ENCODE data around the gene TRIP10.
"Not testable (repeated sequence)": the region's sequence is repeated elsewhere in the genome, so short reads cannot be mapped to it uniquely, and the experiment has no call there.

Gene TRIP10

GRCh38 chr19:6706633-6706958 is 32.9 kb upstream of the TRIP10 start:
- Mint-ChIP-seq H3K27me3 (peaks cover 60% of the 10 kb centered on the region), H3K4me1 (ENCODE audit: low read depth) (peaks cover 14% of the 10 kb centered on the region), H3K27ac (no peak overlapping the region), H3K36me3 (ENCODE audit: low read depth) (no peaks in the 10 kb centered on the region), H3K4me3 (no peak overlapping the region), H3K9me3 (no peaks in the 10 kb centered on the region)
- intact Hi-C loops (cut with micrococcal nuclease): no loop called here

DNA sequence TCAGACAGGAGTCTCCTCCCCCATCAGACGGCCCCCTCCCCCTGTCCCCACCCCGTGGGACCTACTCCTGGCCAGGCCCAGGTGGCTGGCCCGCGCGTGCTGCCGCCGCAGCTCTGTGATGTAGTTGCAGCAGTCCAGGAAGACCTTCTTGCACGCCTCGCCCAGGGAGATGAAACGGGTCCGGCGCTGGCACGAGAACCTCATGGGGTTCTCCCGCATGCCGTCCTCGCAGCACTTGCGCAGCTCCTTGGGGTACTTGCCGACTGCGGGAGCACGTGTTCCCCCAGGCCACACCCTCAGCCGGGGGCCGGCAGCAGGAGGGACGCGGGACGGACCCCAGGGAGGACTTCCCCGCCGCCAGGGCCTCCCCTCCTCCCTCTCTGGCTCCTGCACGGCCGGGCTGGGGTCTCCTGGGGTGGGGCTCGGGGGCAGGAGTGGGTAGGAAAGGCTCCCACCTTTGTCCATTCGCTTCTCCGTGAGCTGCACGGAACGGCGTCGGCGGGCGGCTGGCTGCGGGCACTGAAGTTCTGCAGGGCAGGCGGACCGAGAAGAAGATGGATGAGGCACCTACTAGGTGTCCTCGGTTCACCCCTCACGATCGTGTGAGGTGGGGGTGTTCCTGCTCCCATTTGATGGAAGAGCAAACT is 32.3 kb upstream of the TRIP10 start:
- Mint-ChIP-seq H3K27me3 (peaks cover 59% of the 10 kb centered on the region), H3K27ac (no peak overlapping the region), H3K36me3 (ENCODE audit: low read depth) (no peaks in the 10 kb centered on the region), H3K9me3 (no peaks in the 10 kb centered on the region), H3K4me3 (no peak overlapping the region), H3K4me1 (ENCODE audit: low read depth) (peaks cover 14% of the 10 kb centered on the region)
- intact Hi-C loops (cut with micrococcal nuclease): no loop called here

GRCh38 chr19:6707658-6708018 is 31.8 kb upstream of the TRIP10 start:
- peaks cover 14% of the 10 kb centered on the region for H3K4me1 Mint-ChIP-seq (ENCODE audit: low read depth)
- intact Hi-C loops (cut with micrococcal nuclease): no loop called here

DNA sequence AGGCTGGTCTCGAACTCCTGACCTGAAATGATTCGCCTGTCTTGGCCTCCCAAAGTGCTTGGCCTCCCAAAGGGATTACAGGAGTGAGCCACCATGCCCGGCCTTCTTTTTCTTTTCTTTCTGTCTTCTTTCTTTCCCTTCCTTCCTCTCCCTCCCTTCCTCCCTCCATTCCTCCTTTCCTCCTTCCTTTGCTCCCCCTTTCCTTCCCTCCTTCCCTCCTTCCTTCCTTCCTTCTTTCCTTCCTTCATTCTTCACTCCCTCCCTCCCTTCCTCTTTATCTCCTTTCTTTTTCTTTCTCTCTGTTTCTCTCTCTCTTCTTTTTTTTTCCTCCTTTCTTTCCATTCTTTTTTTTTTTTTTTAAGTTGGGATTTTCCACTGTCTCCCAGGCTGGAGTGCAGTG is 31.1 kb upstream of the TRIP10 start:
- Mint-ChIP-seq H3K27me3 (peaks cover 61% of the 10 kb centered on the region), H3K4me3 (no peak overlapping the region), H3K4me1 (ENCODE audit: low read depth) (peaks cover 14% of the 10 kb centered on the region), H3K9me3 (no peaks in the 10 kb centered on the region), H3K27ac (no peak overlapping the region), H3K36me3 (ENCODE audit: low read depth) (no peaks in the 10 kb centered on the region)
- intact Hi-C loops (cut with micrococcal nuclease): no loop called here

More at GRCh38 chr19:6707658-6708018, 31.8 kb upstream of the TRIP10 start:
- H3K9me3 Mint-ChIP-seq: no peaks in the 10 kb centered on the region
- no peak overlapping the region for H3K27ac Mint-ChIP-seq
- H3K27me3 Mint-ChIP-seq: peaks cover 61% of the 10 kb centered on the region
- no peaks in the 10 kb centered on the region for H3K36me3 Mint-ChIP-seq (ENCODE audit: low read depth)
- H3K4me3 Mint-ChIP-seq: no peak overlapping the region

DNA sequence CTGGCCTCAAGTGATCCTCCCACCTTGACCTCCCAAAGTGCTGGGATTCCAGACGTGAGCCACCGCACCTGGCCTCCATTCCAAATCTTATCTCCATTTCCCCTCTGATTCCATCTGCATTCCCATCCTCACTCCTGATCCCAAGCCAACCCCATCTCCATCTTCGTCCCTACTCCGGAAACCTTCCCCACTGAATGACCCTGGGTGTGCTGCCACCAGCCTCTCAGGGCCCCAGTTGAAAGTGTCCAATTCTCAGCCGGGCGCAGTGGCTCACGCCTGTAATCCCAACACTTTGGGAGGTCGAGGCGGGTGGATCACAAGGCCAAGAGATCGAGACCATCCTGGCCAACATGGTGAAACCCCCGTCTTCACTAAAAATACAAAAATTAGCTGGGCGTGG is 30.6 kb upstream of the TRIP10 start:
- peaks cover 61% of the 10 kb centered on the region for H3K27me3 Mint-ChIP-seq
- H3K27ac Mint-ChIP-seq; intact Hi-C loops (cut with micrococcal nuclease); H3K4me3 Mint-ChIP-seq; H3K9me3 Mint-ChIP-seq; H3K36me3 Mint-ChIP-seq (ENCODE audit: low read depth): not testable (repeated sequence)
- peaks cover 14% of the 10 kb centered on the region for H3K4me1 Mint-ChIP-seq (ENCODE audit: low read depth)

DNA sequence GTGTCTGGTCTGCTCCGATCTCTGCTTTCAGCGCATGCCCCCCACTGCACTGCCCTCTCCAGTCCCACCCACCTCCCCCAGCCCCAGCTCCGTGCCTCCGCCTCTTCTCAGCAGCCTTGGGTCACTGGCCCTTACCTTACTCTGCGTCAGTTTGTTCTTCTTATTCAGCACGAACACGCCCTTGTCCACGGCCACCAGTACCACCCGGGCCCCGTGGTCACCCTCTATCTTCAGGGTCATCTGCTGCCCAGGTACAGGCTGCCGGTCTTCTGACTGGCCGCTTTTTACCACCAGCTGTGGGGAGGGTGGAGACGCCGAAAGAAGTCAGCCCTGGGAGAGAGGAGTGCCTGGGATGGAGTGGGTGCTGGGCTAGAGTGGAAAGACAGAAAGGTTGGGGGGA is 29.9 kb upstream of the TRIP10 start:
- no peak overlapping the region for H3K27ac Mint-ChIP-seq
- H3K4me1 Mint-ChIP-seq (ENCODE audit: low read depth): peaks cover 14% of the 10 kb centered on the region
- H3K27me3 Mint-ChIP-seq: peaks cover 66% of the 10 kb centered on the region
- intact Hi-C loops (cut with micrococcal nuclease): no loop called here
- H3K9me3 Mint-ChIP-seq: no peaks in the 10 kb centered on the region
- H3K36me3 Mint-ChIP-seq (ENCODE audit: low read depth): no peaks in the 10 kb centered on the region
- no peak overlapping the region for H3K4me3 Mint-ChIP-seq

DNA sequence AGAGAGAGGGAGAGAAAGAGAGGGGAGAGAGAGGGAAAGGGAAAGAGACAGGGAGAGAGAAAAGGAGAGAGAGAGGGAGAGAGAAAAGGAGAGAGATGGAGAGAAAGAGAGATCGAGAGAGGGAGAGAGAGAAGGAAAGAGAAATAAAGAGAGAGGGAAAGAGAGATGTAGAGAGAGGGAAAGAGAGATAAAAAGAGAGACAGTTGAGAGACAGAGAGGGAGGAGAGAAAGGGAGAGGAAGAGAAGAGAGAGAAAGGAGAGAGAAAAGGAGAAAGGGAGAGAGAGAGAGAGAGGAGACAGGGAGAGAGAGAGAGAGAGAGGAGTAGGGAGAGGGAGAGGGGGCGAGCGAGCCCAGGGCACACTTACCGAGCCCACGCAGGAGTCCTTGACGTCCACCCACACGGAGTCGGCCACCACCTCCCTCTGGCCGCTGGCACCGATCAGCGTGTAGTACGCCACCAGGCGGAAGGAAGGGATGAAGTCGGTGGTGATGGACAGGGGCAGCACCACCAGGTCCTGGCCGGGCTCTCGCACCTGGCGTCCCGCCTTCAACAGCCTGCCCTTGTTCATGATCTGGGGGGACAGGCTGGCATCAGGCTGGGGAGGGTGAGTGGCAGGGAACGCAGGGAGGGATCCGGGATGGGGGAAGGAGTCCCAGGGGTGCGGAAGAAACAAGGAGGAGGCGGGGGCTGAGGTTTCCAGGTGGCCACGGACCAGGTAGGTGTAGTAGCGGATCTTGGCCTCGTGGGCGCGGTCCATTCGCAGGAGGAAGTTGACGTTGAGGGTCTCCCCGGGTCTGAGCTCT is 29.0 kb upstream of the TRIP10 start:
- Mint-ChIP-seq H3K9me3 (no peaks in the 10 kb centered on the region), H3K36me3 (ENCODE audit: low read depth) (no peaks in the 10 kb centered on the region), H3K27ac (no peak overlapping the region), H3K27me3 (peaks cover 69% of the 10 kb centered on the region), H3K4me3 (no peak overlapping the region), H3K4me1 (ENCODE audit: low read depth) (peaks cover 14% of the 10 kb centered on the region)
- intact Hi-C loops (cut with micrococcal nuclease): loop anchor here (10.0 kb wide), 1 partner anchor 76 kb away; no protein-coding TSS in a partner anchor

- no peaks in the 10 kb centered on the region for H3K36me3 Mint-ChIP-seq (ENCODE audit: low read depth)
- no peak overlapping the region for H3K27ac Mint-ChIP-seq
- peaks cover 14% of the 10 kb centered on the region for H3K4me1 Mint-ChIP-seq (ENCODE audit: low read depth)
- intact Hi-C loops (cut with micrococcal nuclease): loop anchor here (10.0 kb wide), 1 partner anchor 76 kb away; no protein-coding TSS in a partner anchor
- no peaks in the 10 kb centered on the region for H3K9me3 Mint-ChIP-seq
- H3K4me3 Mint-ChIP-seq: no peak overlapping the region
- peaks cover 69% of the 10 kb centered on the region for H3K27me3 Mint-ChIP-seq
These were observed 28.5 kb upstream of the TRIP10 start for GRCh38 chr19:6711078-6711361.

DNA sequence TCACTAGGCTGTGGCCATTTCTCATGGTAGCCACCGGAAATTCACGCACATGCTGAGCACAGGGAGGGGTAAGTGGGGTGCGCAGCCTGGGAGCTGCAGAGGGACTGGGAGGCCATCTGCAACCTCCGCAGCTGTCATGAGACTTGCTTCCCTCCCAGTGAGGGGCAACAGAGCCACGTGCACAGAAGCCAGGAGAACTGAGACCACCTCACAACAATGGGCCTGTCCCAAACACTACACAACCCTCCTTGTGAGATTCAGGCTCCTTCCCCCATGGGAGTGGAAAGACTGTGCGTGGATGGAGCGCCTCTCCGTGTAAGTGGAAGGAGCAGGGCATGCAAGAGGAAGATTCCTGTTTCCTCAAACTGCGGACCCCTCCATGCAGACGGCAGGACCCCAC is 27.9 kb upstream of the TRIP10 start:
- Mint-ChIP-seq H3K4me3 (no peak overlapping the region), H3K9me3 (no peaks in the 10 kb centered on the region), H3K36me3 (ENCODE audit: low read depth) (no peaks in the 10 kb centered on the region), H3K4me1 (ENCODE audit: low read depth) (peaks cover 14% of the 10 kb centered on the region), H3K27me3 (peaks cover 69% of the 10 kb centered on the region), H3K27ac (no peak overlapping the region)
- intact Hi-C loops (cut with micrococcal nuclease): loop anchor here (10.0 kb wide), 1 partner anchor 77 kb away; no protein-coding TSS in a partner anchor

GRCh38 chr19:6712231-6712630 is 27.2 kb upstream of the TRIP10 start:
- peaks cover 72% of the 10 kb centered on the region for H3K27me3 Mint-ChIP-seq
- H3K27ac Mint-ChIP-seq: no peak overlapping the region

GRCh38 chr19:6712692-6713670 is 26.5 kb upstream of the TRIP10 start:
- no peaks in the 10 kb centered on the region for H3K9me3 Mint-ChIP-seq
- no peak overlapping the region for H3K27ac Mint-ChIP-seq
- peaks cover 71% of the 10 kb centered on the region for H3K27me3 Mint-ChIP-seq
- H3K4me1 Mint-ChIP-seq (ENCODE audit: low read depth): peaks cover 23% of the 10 kb centered on the region
- H3K4me3 Mint-ChIP-seq: no peak overlapping the region
- H3K36me3 Mint-ChIP-seq (ENCODE audit: low read depth): no peaks in the 10 kb centered on the region
- intact Hi-C loops (cut with micrococcal nuclease): loop anchor here (10.0 kb wide), 1 partner anchor 78 kb away; no protein-coding TSS in a partner anchor

More at GRCh38 chr19:6712231-6712630, 27.2 kb upstream of the TRIP10 start:
- H3K4me3 Mint-ChIP-seq: no peak overlapping the region
- no peaks in the 10 kb centered on the region for H3K9me3 Mint-ChIP-seq
- intact Hi-C loops (cut with micrococcal nuclease): loop anchor here (10.0 kb wide), 1 partner anchor 77 kb away; no protein-coding TSS in a partner anchor
- no peaks in the 10 kb centered on the region for H3K36me3 Mint-ChIP-seq (ENCODE audit: low read depth)
- peaks cover 15% of the 10 kb centered on the region for H3K4me1 Mint-ChIP-seq (ENCODE audit: low read depth)

GRCh38 chr19:6713773-6714692 is 25.4 kb upstream of the TRIP10 start:
- Mint-ChIP-seq H3K27ac (no peak overlapping the region), H3K27me3 (peaks cover 60% of the 10 kb centered on the region), H3K9me3 (no peaks in the 10 kb centered on the region), H3K4me3 (no peak overlapping the region), H3K36me3 (ENCODE audit: low read depth) (no peaks in the 10 kb centered on the region), H3K4me1 (ENCODE audit: low read depth) (peaks cover 26% of the 10 kb centered on the region)
- intact Hi-C loops (cut with micrococcal nuclease): loop anchor here (10.0 kb wide), 1 partner anchor 79 kb away; no protein-coding TSS in a partner anchor

Measured in dendritic cell treated with granulocyte-macrophage colony-stimulating factor and Interleukin-4, amounts not matched to agents 40 ng/mL and 50 ng/mL, for 4 days (primary cell).